Raji (cell line): ENCODE results near the gene AFAP1.

Source experiments
- POLR2A ChIP-seq: IDR thresholded peaks from 2 replicates; pipeline ENCODE4 v1.6.1; 2011; ENCODE audit warnings: low read depth, low read length, control low read depth; ENCODE audit not compliant: insufficient read depth

AFAP1 gene

GRCh38 chr4:7740866-7741525 is 198.7 kb downstream of the AFAP1 start:
- TF ChIP-seq POLR2A: no peak

DNA sequence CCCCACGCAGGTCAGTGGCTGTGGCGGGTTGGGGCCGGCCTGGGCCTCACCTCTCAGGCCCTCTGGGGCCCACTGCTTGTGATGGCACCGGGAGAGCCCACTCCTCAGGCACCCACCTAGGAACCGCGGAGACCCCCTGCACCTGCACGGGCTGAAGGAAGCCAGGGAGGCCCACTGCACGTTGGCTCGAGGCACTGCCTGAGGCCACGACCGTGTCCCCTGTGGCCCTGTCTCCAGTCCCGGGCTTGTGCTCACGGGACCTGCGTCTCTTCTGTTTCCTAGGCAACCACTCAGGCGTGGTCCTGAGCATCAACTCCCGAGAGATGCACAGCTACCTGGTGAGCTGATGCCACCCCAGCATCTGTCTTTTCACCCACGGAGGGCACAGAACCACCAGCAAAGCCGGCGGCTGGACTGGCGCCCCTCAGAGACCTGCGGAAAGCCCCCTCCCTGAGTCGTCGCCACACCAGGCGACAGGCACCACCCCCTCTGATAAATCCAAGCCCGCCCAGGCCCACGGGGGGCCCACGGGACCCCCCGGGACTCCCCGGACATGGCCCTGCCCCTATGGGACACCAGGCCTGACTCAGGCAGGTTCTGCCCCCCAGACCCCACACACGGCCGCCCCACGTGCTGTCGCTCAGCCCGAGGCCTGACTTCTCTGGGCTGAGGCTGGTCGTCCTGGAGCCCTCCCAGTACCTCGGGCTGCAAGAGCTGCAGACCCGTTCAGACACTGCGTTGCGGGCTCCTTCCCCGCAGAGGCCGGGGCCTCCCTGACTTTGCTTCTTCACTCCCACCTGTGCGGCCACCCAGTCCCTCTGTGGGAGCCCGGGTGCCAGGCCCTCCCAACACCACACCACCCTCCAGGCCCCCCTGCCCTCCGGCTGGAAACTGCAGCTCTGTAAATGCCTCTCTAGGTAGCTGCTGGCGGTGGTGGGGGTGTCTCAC is 199.5 kb downstream of the AFAP1 start:
- no peak for TF ChIP-seq POLR2A

- no peak for TF ChIP-seq POLR2A
These were observed 200.4 kb downstream of the AFAP1 start for GRCh38 chr4:7739077-7739917.

DNA sequence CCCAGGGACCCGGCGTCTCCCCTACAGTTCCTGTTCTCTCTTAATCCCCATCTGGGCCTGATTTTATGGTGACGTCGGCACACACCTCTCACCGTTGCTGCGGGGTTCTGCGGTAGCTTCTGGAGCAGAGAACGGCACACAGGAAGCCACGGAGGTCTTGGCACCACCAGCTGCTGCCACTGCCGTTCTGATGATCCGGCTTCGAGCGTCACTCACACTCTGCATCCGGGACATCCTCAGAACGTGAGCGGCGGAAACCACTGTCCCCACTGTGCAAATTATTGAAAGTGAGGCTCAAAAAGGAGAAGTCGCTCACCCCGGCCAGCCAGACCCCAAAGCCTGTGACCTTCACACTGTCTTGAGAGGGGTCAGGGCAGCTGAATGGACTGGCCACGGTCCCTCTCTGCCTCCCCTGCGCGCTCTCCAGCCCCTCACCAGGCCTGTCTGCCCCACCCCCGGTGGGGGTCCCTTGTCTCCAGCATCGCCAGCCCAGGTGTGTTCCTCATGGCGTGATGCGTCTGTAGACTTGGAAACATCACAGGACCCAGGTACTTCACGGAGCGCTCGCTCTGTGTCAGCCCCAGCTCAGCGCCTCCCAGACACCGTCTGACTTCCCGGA is 201.1 kb downstream of the AFAP1 start:
- TF ChIP-seq POLR2A: no peak

DNA sequence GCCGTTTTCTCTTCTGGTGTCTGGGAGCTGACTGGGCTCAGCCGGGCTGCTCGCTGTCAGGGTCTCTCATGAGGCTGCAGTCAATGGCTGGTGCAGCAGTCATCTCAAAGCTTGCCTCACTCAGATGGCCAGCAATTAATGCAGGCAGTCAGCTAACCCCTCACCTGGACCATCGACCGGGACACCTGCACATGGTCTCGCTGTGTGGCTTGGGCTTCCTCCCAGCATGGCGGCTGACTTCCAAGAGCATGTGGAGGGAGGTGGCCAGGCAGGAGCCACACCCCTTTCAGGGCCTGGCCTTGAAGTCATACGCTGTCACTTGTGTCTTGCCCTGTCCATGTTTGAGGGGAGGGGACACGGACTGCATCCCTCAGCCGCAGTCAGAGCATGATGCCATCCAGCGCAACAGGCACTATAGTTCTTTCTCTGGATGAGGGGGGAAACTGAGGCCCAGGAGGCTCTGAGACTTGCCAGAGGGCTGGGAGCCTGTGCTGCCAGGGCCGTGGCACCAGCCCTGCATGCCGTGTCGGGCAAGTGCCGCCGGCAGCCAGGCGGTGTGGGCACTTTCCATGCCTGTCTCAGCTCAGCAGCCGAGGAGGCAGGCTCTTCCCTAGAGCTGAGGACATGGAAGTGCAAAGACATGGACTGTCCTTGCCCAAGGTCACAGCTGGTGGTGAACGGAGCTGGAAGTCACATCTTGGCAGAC is 201.8 kb downstream of the AFAP1 start:
- no peak for TF ChIP-seq POLR2A

DNA sequence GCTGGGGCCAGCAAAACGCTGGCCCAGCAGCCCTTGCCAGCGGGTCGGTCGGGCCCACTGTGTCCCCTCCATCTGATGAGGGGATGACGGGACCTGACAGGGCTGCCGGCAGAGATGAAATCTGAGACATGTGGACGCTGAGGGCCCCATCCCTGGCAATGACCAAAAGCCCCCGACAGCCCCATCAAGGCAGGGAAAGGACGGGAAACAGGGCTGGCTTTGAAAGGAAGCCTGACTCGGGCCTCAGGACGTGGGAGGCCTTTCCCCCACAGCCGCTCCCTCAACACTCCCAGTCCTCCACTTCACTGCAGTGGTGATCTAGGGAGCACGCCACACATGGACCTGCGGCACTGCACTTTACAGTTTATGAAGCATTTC is 202.4 kb downstream of the AFAP1 start:
- TF ChIP-seq POLR2A: no peak

DNA sequence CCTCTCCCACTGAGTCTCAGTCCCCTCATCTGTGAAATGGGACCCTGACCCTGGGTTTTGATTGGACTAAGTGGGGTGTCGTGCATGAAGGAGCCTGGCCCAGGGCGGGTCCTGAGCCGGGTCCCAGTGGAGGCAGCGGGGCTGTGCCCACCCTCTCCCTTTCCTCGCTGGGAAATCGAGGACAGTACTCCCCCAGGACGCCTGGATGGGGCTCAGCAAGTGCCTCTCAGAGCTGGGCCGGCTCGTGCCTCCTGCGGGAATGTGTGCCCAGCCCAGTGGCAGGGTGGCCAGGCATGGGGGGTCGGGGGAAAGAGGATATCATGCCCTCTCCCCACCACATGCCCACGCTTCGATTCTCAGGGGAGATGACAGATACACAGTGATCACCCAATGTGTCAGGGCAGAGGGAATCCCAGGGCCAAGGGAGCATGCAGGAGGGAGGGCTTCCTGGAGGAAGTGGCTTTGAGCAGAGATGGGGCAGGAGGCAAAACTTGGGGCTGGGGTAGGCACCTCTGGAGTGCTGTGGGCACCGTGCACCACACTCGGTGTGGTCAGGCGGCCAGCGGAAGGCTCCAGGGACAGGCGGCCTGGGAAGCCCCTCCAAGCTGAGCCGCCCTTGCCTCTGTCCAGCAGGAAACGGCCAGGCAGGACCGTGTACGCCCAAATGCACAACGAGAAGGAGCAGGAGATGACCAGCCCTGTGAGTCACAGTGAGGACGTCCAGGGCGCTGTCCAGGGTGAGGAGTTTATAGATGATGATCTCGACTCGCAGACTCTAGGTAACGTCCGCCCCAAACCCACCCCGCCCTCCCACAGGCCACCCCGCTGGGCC is 203.0 kb downstream of the AFAP1 start:
- no peak for TF ChIP-seq POLR2A

DNA sequence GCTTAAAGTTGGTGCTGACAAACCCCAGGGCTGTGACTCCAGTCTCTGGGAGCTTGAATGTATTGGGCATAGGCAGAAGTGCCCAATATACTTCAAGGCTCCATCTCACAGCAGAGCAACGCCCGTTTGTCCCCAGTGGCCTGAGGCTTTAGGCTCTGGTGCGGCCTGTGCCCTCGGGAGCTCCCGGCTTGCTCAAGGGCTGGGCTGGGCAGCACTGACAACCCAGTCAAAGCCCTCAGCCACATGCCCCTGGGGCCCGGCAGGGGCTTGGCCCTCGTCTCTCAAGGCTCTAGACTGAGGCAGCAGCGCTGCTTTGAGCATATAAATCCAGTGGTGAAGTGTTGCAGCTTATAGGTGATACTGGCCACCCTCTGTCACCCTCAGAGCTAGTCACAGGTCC is 203.7 kb downstream of the AFAP1 start:
- no peak for TF ChIP-seq POLR2A

DNA sequence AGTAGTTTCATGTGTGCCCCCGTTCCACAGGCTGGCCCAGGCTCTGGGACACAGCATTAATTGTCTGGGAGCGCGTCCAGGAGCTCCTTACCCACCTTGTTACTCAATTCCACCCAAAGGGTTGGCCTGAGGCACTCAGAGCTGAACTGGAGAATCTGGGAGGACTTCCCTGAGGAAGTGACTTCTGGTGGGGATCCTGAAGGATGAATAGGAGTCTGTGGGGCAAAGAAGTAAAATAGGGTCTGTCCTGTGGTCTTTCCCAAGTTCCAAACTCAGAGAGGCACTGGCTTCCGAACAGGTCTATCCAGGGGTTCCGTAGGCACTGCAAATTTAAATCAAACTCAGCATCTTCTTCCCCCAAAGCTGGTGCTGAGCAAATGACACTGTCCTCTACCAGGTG is 204.3 kb downstream of the AFAP1 start:
- TF ChIP-seq POLR2A: no peak

GRCh38 chr4:7734651-7735260 is 204.9 kb downstream of the AFAP1 start:
- no peak for TF ChIP-seq POLR2A

DNA sequence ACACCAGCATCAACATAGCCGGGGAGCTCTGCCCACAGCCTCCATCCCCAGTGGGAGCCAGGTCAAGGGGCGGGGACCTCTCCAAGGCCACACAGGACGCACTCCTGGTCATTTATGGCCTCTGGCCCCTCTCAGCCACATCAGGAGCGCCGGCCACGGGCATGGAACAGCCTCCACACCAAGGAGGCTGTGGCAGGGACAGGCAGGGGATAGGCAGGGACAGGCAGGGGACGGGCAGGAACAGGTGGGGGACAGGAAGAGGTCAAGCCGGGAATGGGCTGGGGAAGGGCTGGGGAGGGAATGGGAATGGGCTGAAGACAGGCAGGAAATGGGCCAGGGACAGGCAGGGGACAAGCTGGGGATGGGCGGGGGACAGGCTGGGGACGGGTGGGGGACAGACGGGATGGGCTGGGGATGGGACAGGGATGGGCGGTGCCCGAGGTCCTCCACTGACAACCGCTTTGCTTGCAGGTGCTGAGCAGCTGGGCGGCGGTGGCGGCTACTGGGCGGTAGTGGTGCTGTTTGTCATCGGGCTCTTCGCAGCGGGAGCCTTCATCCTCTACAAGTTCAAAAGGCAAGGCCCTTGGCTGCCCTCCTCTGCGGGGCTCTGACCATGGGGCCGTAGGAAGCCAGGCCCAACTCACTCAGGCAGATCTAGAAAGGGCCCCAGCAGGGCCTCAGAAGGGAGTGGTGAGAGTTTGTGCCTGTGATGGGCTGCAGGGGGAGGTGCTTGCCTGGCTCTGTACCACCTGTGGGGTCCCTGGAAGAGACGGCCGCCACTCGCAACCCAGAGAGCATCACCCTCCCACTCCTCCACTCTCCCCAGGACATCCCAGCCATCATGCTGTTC is 205.6 kb downstream of the AFAP1 start:
- TF ChIP-seq POLR2A: no peak

GRCh38 chr4:7733201-7733600 is 206.5 kb downstream of the AFAP1 start:
- TF ChIP-seq POLR2A: no peak
